K562 (cell line): ENCODE measurements around the gene DRC1. TPM values are rescaled to one million over a fixed set of nuclear protein-coding genes. Genes with fewer than 3 reads are reported as not detected.

Experiments used
- ATAC-seq: fragments of 200-7000 bp; cut with Tn5 transposase; 3 replicates; pipeline ENCODE4 v1.9.1; 2020; ENCODE audit warnings: moderate library complexity
- BruUV-seq: library from RNA; stranded (reverse); fragments of 400-500 nt; replicated peaks from 2 replicates; lab custom pipeline; 2021; lab: Mats Ljungman, UMichigan
- CTCF ChIA-PET: fragments of 300-600 bp; formaldehyde crosslinking; extraction: SDS; loops from one replicate; lab custom pipeline; 2021; ENCODE audit warnings: low intra/inter-chr PET ratio; lab: Yijun Ruan, JAX
- POLR2A ChIA-PET: fragments of 300-600, 350-650 bp; sonication (Branson Sonifier 250); formaldehyde crosslinking; extraction: SDS; loops from one replicate; lab custom pipeline; 2021; ENCODE audit warnings: antibody characterized with exemption, inconsistent platforms; lab: Yijun Ruan, JAX
- DNase-seq, 4 experiments: peaks; one replicate each; pipeline versions ENCODE4 v3.0.0 to v3.0.0-alpha.2; 2011 to 2018; ENCODE audit warnings: low spot score in 3 of 4, mixed read lengths in 3 of 4; ENCODE audit errors: extremely low read depth in 1 of 4
- FAIRE-seq: peaks from 2 replicates; lab custom pipeline; 2011; peaks lifted over from hg19 to GRCh38; lab: Jason Lieb, UNC
- H2AFZ ChIP-seq: 2 replicates; pipeline ENCODE4 v1.6.0; 2011; ENCODE audit warnings: low read depth, low read length, control low read depth, inconsistent platforms
- H3K27ac ChIP-seq: fragments of 200-600 bp; 3 replicates; pipeline ENCODE4 v1.8.0; 2011; ENCODE audit warnings: low read depth, mild to moderate bottlenecking, control low read depth, inconsistent platforms, low read length, moderate library complexity, mixed read lengths; ENCODE audit errors: extremely low read depth
- H3K27me3 ChIP-seq, 2 experiments: fragments of 300-600 bp in 1 of 2; 2 replicates in 1 of 2; 3 replicates in 1 of 2; pipeline versions ENCODE4 v1.6.0 to v1.8.0; 2011; ENCODE audit warnings: inconsistent platforms in 2 of 2, low read length in 2 of 2, mild to moderate bottlenecking in 1 of 2, mixed read lengths in 1 of 2, moderate library complexity in 1 of 2; ENCODE audit not compliant: control insufficient read depth in 2 of 2, insufficient read depth in 2 of 2
- H3K36me3 ChIP-seq: fragments of 300-600 bp; 3 replicates; pipeline ENCODE4 v1.8.0; 2011; ENCODE audit warnings: mild to moderate bottlenecking, low read length, inconsistent platforms; ENCODE audit not compliant: control insufficient read depth, insufficient read depth
- H3K4me1 ChIP-seq, 2 experiments: fragments of 200-600 bp in 1 of 2; replicated peaks in 1 of 2; 2 replicates in 1 of 2; 3 replicates in 1 of 2; pipeline versions ENCODE4 v1.5.1 to v1.8.0; 2011; ENCODE audit warnings: inconsistent platforms in 2 of 2, low read length in 2 of 2, mild to moderate bottlenecking in 1 of 2, mixed read lengths in 1 of 2, moderate library complexity in 1 of 2; ENCODE audit not compliant: control insufficient read depth in 2 of 2, insufficient read depth in 2 of 2
- H3K4me2 ChIP-seq: 2 replicates; pipeline ENCODE4 v1.6.1; 2011; ENCODE audit warnings: low read length, control low read depth, inconsistent platforms, mixed read lengths; ENCODE audit not compliant: insufficient read depth
- H3K4me3 ChIP-seq: fragments of 200-600 bp; sonication (generic), shearing (Covaris generic); 2 replicates; pipeline ENCODE4 v1.5.1; 2016; ENCODE audit warnings: control low read depth, inconsistent platforms
- H3K79me2 ChIP-seq: fragments of 200-600 bp; 3 replicates; pipeline ENCODE4 v1.8.0; 2011; ENCODE audit warnings: low read length, inconsistent platforms; ENCODE audit not compliant: control insufficient read depth, insufficient read depth
- H3K9ac ChIP-seq, 2 experiments: 2 replicates each; pipeline versions ENCODE4 v1.6.0 to v1.6.1; 2011; ENCODE audit warnings: low read depth in 2 of 2, low read length in 2 of 2, control low read depth in 1 of 2, inconsistent platforms in 1 of 2, mild to moderate bottlenecking in 1 of 2, mixed read lengths in 1 of 2; ENCODE audit not compliant: insufficient read depth in 1 of 2
- H3K9me1 ChIP-seq: one replicate; pipeline ENCODE4 v1.6.0; 2011; ENCODE audit warnings: inconsistent platforms, mild to moderate bottlenecking, low read length, moderate library complexity; ENCODE audit not compliant: control insufficient read depth, insufficient read depth
- H3K9me3 ChIP-seq: replicated peaks from 2 replicates; pipeline ENCODE4 v1.5.1; 2011; ENCODE audit warnings: low read depth, low read length, inconsistent platforms; ENCODE audit not compliant: control insufficient read depth, insufficient read depth
- H4K20me1 ChIP-seq: replicated peaks from 2 replicates; pipeline ENCODE4 v1.6.1; 2011; ENCODE audit warnings: low read length, inconsistent platforms, mixed read lengths; ENCODE audit not compliant: control insufficient read depth, insufficient read depth
- ELF1 ChIP-seq: fragments of 200-800 bp; sonication (Bioruptor generic); IDR thresholded peaks from 2 replicates; pipeline ENCODE4 v1.6.1; 2016; ENCODE audit warnings: missing genetic modification characterization, missing compliant biosample characterization
- FOXK2 ChIP-seq, 2 experiments: fragments of 450-650 bp; IDR thresholded peaks in 1 of 2; conservative IDR thresholded peaks in 1 of 2; 2 replicates each; pipeline ENCODE4 v1.6.1; 2016; ENCODE audit warnings: low read depth in 2 of 2, mild to moderate bottlenecking in 1 of 2
- FOXM1 ChIP-seq, 2 experiments: fragments of 450-650 bp in 1 of 2; sonication (generic) in 1 of 2; formaldehyde crosslinking in 1 of 2; IDR thresholded peaks; 2 replicates each; pipeline versions ENCODE4 v1.6.1 to v1.9.0; 2017 to 2022; ENCODE audit warnings: low read depth in 2 of 2, mild to moderate bottlenecking in 2 of 2, missing genetic modification reagents in 1 of 2, moderate library complexity in 1 of 2
- MAX ChIP-seq: sonication (generic); formaldehyde crosslinking; IDR thresholded peaks from 2 replicates; pipeline ENCODE4 v1.9.0; 2022; ENCODE audit warnings: mild to moderate bottlenecking, missing genetic modification reagents
- MCM5 ChIP-seq: fragments of 450-650 bp; IDR thresholded peaks from 2 replicates; pipeline ENCODE4 v1.6.1; 2016; ENCODE audit warnings: low read depth
- PTBP1 ChIP-seq: fragments of 200-400 bp; formaldehyde crosslinking; IDR thresholded peaks from 2 replicates; pipeline ENCODE4 v1.6.1; 2017; ENCODE audit warnings: low read depth, low read length
- SPI1 ChIP-seq: IDR thresholded peaks from 2 replicates; pipeline ENCODE4 v1.6.1; 2011; ENCODE audit warnings: low read depth, low read length, control low read depth, borderline replicate concordance
- TEAD4 ChIP-seq, 2 experiments: sonication (generic) in 1 of 2; formaldehyde crosslinking in 1 of 2; IDR thresholded peaks; 2 replicates each; pipeline versions ENCODE4 v1.6.1 to v1.8.0; 2012 to 2022; ENCODE audit warnings: borderline replicate concordance in 1 of 2, inconsistent platforms in 1 of 2, low read length in 1 of 2, mild to moderate bottlenecking in 1 of 2, missing genetic modification reagents in 1 of 2
- ZFP91 ChIP-seq: sonication (generic); formaldehyde crosslinking; IDR thresholded peaks from 2 replicates; pipeline ENCODE4 v1.8.0; 2022; ENCODE audit warnings: mild to moderate bottlenecking, missing genetic modification reagents
- ZNF263 ChIP-seq: sonication (generic); formaldehyde crosslinking; IDR thresholded peaks from 2 replicates; pipeline ENCODE4 v1.8.0; 2022; ENCODE audit warnings: mild to moderate bottlenecking, missing genetic modification reagents, borderline replicate concordance
- ZNF511 ChIP-seq: sonication (generic); formaldehyde crosslinking; IDR thresholded peaks from 2 replicates; pipeline ENCODE4 v1.8.0; 2022; ENCODE audit warnings: mild to moderate bottlenecking, missing genetic modification reagents
- ZNF561 ChIP-seq: fragments of 450-650 bp; formaldehyde crosslinking; conservative IDR thresholded peaks from 2 replicates; pipeline ENCODE4 v1.4.0; 2020; ENCODE audit warnings: mild to moderate bottlenecking, moderate library complexity
- WGBS: fragments of 100-300 bp; shearing (Covaris generic); methylation state at CpG from one replicate; pipeline ENCODE4 v1.1.6; 2016; ENCODE audit warnings: low coverage, mixed read lengths; ENCODE audit not compliant: insufficient coverage; ENCODE audit errors: missing lambda C conversion rate; 5-methylcytosine and 5-hydroxymethylcytosine counted together
- in situ Hi-C: fragments of 300-500 bp; cut with MboI; formaldehyde crosslinking; loops from 4 replicates; pipeline ENCODE4 v1.15.0; 2018; ENCODE audit warnings: inconsistent platforms, mixed read lengths
- intact Hi-C: fragments of 100-400 bp; cut with micrococcal nuclease; formaldehyde crosslinking; loops from 2 replicates; pipeline ENCODE4 v1.14.2; 2022
- polyA plus RNA-seq, 8 experiments: library from polyadenylated mRNA; depleted of rRNA in 4 of 8; stranded (reverse) in 5 of 8; unstranded in 3 of 8; fragments of >200 nt; fragmentation: Nextera tagmentation in 2 of 8; fragmentation: Illumina TruSeq in 1 of 8; extraction: Ambion mirVana in 2 of 8; extraction: Trizol in 1 of 8; gene quantifications; 2 replicates each; pipeline versions ENCODE4 v1.2.1 to v1.2.3, GENCODE V29; 2011 to 2014; ENCODE audit warnings: inconsistent platforms in 1 of 8, missing spikeins in 1 of 8
- total RNA-seq, 7 experiments: library from RNA; depleted of rRNA in 6 of 7; stranded (reverse); fragments of >200 nt in 6 of 7; fragmentation: Illumina TruSeq in 2 of 7; extraction: Trizol in 2 of 7; gene quantifications; 2 replicates each; pipeline versions ENCODE4 v1.2.1 to v1.2.3, GENCODE V29; 2011 to 2021; ENCODE audit warnings: low replicate concordance in 1 of 7

The DRC1 gene
- total and polyA plus RNA-seq, 9 of the 15 experiments (the other 6 are each of a cell fraction or from before 2014, with no cell fraction given): 0.07 to 0.10 TPM; not detected in 7

- H3K9me1 ChIP-seq: no peaks in the 10 kb centered on the region
- ATAC-seq (peak; percentile 65), DNase-seq (no peak), FAIRE-seq (no peak)
- no peaks in the 10 kb centered on the region for H3K36me3 ChIP-seq
- TF ChIP-seq ZNF561 (no peak), ZNF263 (no peak), TEAD4 (IDR thresholded peaks at IDR 0.05; ENCODE audit: low read length) (no peak), TEAD4 (CRISPR knock-in tag; IDR thresholded peaks at IDR 0.05; ENCODE audit: borderline replicate concordance) (no peak), SPI1 (peak; percentile 61; the same call in 1 of the 2 replicates)
- intact Hi-C loops (no loop called here), in situ Hi-C loops (no loop called here)
- H4K20me1 ChIP-seq: no peaks in the 10 kb centered on the region
- peak overlapping the region; percentile 30 for H2AFZ ChIP-seq
- no peak overlapping the region for H3K4me3 ChIP-seq
- peaks cover 2 to 6% of the 10 kb centered on the region in 2 experiments; a peak in 3 of 5 replicates for H3K4me1 ChIP-seq
- no peaks in the 10 kb centered on the region; the same call in 1 of the 2 replicates for H3K9me3 ChIP-seq
- POLR2A ChIA-PET: no interaction called here
- H3K4me2 ChIP-seq: no peak overlapping the region
- no peaks in the 10 kb centered on the region for H3K27me3 ChIP-seq
- WGBS: 29% methylated on average over 8 of the region's 8 CpGs
- CTCF ChIA-PET: no interaction called here
- H3K79me2 ChIP-seq: no peaks in the 10 kb centered on the region
- no peak overlapping the region for H3K27ac ChIP-seq
- H3K9ac ChIP-seq: peak overlapping the region in 1 of 2 experiments; percentile 21; a peak in 1 of 4 replicates
- BruUV-seq: no TSS peak
These were observed 36.8 kb downstream of the DRC1 start for GRCh38 chr2:26438526-26438925.

GRCh38 chr2:26438926-26439325 lies 37.2 kb downstream of the DRC1 start:
- intact Hi-C loops (no loop called here), in situ Hi-C loops (no loop called here)
- Histone ChIP-seq H3K9ac (no peak overlapping the region), H3K27me3 (no peaks in the 10 kb centered on the region), H3K4me2 (no peak overlapping the region; the same call in 1 of the 2 replicates), H3K79me2 (no peaks in the 10 kb centered on the region), H3K9me1 (no peaks in the 10 kb centered on the region), H3K9me3 (no peaks in the 10 kb centered on the region), H2AFZ (peak overlapping the region; percentile 30), H3K36me3 (no peaks in the 10 kb centered on the region), H3K4me1 (peaks cover 2 to 6% of the 10 kb centered on the region in 2 experiments; a peak in 3 of 5 replicates), H3K27ac (no peak overlapping the region), H4K20me1 (no peaks in the 10 kb centered on the region), H3K4me3 (no peak overlapping the region)
- ATAC-seq: no peak
- POLR2A ChIA-PET: no interaction called here
- DNase-seq: no peak
- FAIRE-seq: no peak
- WGBS: 49% methylated on average over 5 of the region's 5 CpGs
- no TSS peak for BruUV-seq
- CTCF ChIA-PET: no interaction called here
- TF ChIP-seq MAX (CRISPR knock-in tag) (no peak), ZNF263 (no peak), FOXK2 (conservative IDR thresholded peaks at IDR 0.05 in 1 of 2, IDR thresholded peaks at IDR 0.05 in 1 of 2; ENCODE audit: low read depth in 2 of 2) (no peak), ZNF511 (CRISPR knock-in tag) (no peak), ZFP91 (CRISPR knock-in tag) (no peak), MCM5 (no peak), FOXM1 (IDR thresholded peaks at IDR 0.05; ENCODE audit: low read depth) (no peak), FOXM1 (CRISPR knock-in tag; IDR thresholded peaks at IDR 0.05; ENCODE audit: low read depth) (no peak), ELF1 (no peak), PTBP1 (no peak)
